Measurements from ENCODE around the gene MTCH1. TPM values are rescaled to one million over a fixed set of nuclear protein-coding genes. Genes with fewer than 3 reads are reported as not detected.

Gene MTCH1
- total and polyA plus RNA-seq, 2 donors (not counting 1 experiment from before 2014, with no cell fraction given) = 91.7 to 150 TPM

- Mint-ChIP-seq H3K4me3 (no peak overlapping the region), H3K27ac (no peak overlapping the region), H3K4me1 (no peaks in the 10 kb centered on the region), H3K9me3 (ENCODE audit: insufficient read depth) (no peaks in the 10 kb centered on the region), H3K27me3 (no peaks in the 10 kb centered on the region)
- Histone ChIP-seq H3K36me3 (replicated peaks in 1 of 2; ENCODE audit: control extremely low read depth in 1 of 2, control insufficient read depth in 1 of 2, extremely low read depth in 1 of 2, insufficient read depth in 2 of 2, low read length in 1 of 2) (peaks cover 2 to 92% of the 10 kb centered on the region in 2 experiments), H3K79me2 (ENCODE audit: control insufficient read depth, insufficient read depth, low read length) (no peaks in the 10 kb centered on the region), H3K4me3 (ENCODE audit: control extremely low read depth in 1 of 5, extremely low read depth in 1 of 5, insufficient read depth in 1 of 5, low read depth in 2 of 5, low read length in 4 of 5) (no peak overlapping the region), H3K9ac (ENCODE audit: low read length) (no peak overlapping the region), H3K27me3 (replicated peaks in 1 of 4; ENCODE audit: control extremely low read depth in 1 of 4, control insufficient read depth in 3 of 4, insufficient read depth in 4 of 4, low read length in 3 of 4) (no peaks in the 10 kb centered on the region), H2AFZ (ENCODE audit: insufficient read depth, low read depth, low read length, poor library complexity, severe bottlenecking) (no peak overlapping the region), H3K4me2 (replicated peaks; ENCODE audit: low read depth, low read length, poor library complexity, severe bottlenecking) (no peak overlapping the region), H3K4me1 (ENCODE audit: control insufficient read depth in 2 of 2, insufficient read depth in 2 of 2, low read length in 2 of 2) (no peaks in the 10 kb centered on the region), H3K9me3 (ENCODE audit: control extremely low read depth in 1 of 3, control insufficient read depth in 2 of 3, insufficient read depth in 1 of 3, low read length in 2 of 3) (no peaks in the 10 kb centered on the region), H4K20me1 (ENCODE audit: control insufficient read depth, insufficient read depth, low read length, poor library complexity, severe bottlenecking) (peaks cover 10% of the 10 kb centered on the region), H3K27ac (ENCODE audit: low read length in 2 of 2) (no peak overlapping the region)
- ChIA-PET CTCF (interaction anchor here (1.0 to 1.9 kb wide), 3 partner anchors 47 to 239 kb away, joined by 3 to 5 read pairs (median 4); no protein-coding TSS in a partner anchor), POLR2A (no interaction called here)
- ATAC-seq (ENCODE audit: low read depth) = no peak
- TF ChIP-seq EZH2 (IDR thresholded peaks at IDR 0.05; ENCODE audit: borderline replicate concordance, insufficient read depth, low read depth, low read length, poor library complexity, severe bottlenecking) = no peak
- TF ChIP-seq, protein P1, sequence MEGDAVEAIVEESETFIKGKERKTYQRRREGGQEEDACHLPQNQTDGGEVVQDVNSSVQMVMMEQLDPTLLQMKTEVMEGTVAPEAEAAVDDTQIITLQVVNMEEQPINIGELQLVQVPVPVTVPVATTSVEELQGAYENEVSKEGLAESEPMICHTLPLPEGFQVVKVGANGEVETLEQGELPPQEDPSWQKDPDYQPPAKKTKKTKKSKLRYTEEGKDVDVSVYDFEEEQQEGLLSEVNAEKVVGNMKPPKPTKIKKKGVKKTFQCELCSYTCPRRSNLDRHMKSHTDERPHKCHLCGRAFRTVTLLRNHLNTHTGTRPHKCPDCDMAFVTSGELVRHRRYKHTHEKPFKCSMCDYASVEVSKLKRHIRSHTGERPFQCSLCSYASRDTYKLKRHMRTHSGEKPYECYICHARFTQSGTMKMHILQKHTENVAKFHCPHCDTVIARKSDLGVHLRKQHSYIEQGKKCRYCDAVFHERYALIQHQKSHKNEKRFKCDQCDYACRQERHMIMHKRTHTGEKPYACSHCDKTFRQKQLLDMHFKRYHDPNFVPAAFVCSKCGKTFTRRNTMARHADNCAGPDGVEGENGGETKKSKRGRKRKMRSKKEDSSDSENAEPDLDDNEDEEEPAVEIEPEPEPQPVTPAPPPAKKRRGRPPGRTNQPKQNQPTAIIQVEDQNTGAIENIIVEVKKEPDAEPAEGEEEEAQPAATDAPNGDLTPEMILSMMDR (IDR thresholded peaks at IDR 0.05) = no peak
- intact Hi-C loops (cut with micrococcal nuclease) = no loop called here
- no peak for DNase-seq
- 85% methylated on average over 16 of the region's 17 CpGs for WGBS (ENCODE audit: insufficient coverage)
Observed at GRCh38 chr6:36970892-36971842, 14.8 kb downstream of the MTCH1 start.
